ENCODE measurements around the gene RBM24.

The RBM24 gene

GRCh38 chr6:17251953-17252352 lies 29.2 kb upstream of the RBM24 start:
- no peak for TF ChIP-seq CTCF (IDR thresholded peaks at IDR 0.05; ENCODE audit: control insufficient read depth, extremely low read depth, insufficient read depth)
- H3K4me3 ChIP-seq (ENCODE audit: low read depth, low read length) = no peak overlapping the region
- no peak for DNase-seq (ENCODE audit: low read depth)

GRCh38 chr6:17258749-17259148 lies 22.4 kb upstream of the RBM24 start:
- no peak for TF ChIP-seq CTCF (IDR thresholded peaks at IDR 0.05; ENCODE audit: control insufficient read depth, extremely low read depth, insufficient read depth)
- H3K4me3 ChIP-seq (ENCODE audit: low read depth, low read length) = no peak overlapping the region
- no peak for DNase-seq (ENCODE audit: low read depth)

GRCh38 chr6:17265570-17265969 lies 15.6 kb upstream of the RBM24 start:
- no peak for DNase-seq (ENCODE audit: low read depth)
- TF ChIP-seq CTCF (IDR thresholded peaks at IDR 0.05; ENCODE audit: control insufficient read depth, extremely low read depth, insufficient read depth) = no peak
- H3K4me3 ChIP-seq (ENCODE audit: low read depth, low read length) = no peak overlapping the region

GRCh38 chr6:17267566-17267965 lies 13.6 kb upstream of the RBM24 start:
- no peak overlapping the region for H3K4me3 ChIP-seq (ENCODE audit: low read depth, low read length)
- TF ChIP-seq CTCF (IDR thresholded peaks at IDR 0.05; ENCODE audit: control insufficient read depth, extremely low read depth, insufficient read depth) = no peak
- no peak for DNase-seq (ENCODE audit: low read depth)

GRCh38 chr6:17268114-17268513 lies 13.0 kb upstream of the RBM24 start:
- DNase-seq (ENCODE audit: low read depth) = no peak
- no peak overlapping the region for H3K4me3 ChIP-seq (ENCODE audit: low read depth, low read length)
- TF ChIP-seq CTCF (IDR thresholded peaks at IDR 0.05; ENCODE audit: control insufficient read depth, extremely low read depth, insufficient read depth) = no peak

- no peak for DNase-seq (ENCODE audit: low read depth)
- no peak overlapping the region for H3K4me3 ChIP-seq (ENCODE audit: low read depth, low read length)
These were observed 11.3 kb upstream of the RBM24 start for GRCh38 chr6:17269840-17270239.

More at GRCh38 chr6:17269840-17270239, 11.3 kb upstream of the RBM24 start:
- TF ChIP-seq CTCF (IDR thresholded peaks at IDR 0.05; ENCODE audit: control insufficient read depth, extremely low read depth, insufficient read depth) = no peak
